ENCODE measurements around the gene UNC13A. TPM values are rescaled to one million over a fixed set of nuclear protein-coding genes. Genes with fewer than 3 reads are reported as not detected.

The UNC13A gene
- total RNA-seq, 1 donor from 2014 or later: 0.41 TPM

- no peak for DNase-seq
- no peaks in the 10 kb centered on the region for H3K27me3 ChIP-seq
- H3K27ac ChIP-seq: no peak overlapping the region
- peaks cover under 1% of the 10 kb centered on the region for H3K4me1 ChIP-seq
- ATAC-seq: no peak
- H3K9me3 ChIP-seq: no peaks in the 10 kb centered on the region
- no peak overlapping the region for H3K4me3 ChIP-seq
- no peak for TF ChIP-seq CTCF (IDR thresholded peaks at IDR 0.05)
- peaks cover 95% of the 10 kb centered on the region for H3K36me3 ChIP-seq
- intact Hi-C loops (cut with DNase I): no loop called here
These were observed 39.7 kb upstream of the UNC13A start for GRCh38 chr19:17727843-17728242.

- no peak for TF ChIP-seq CTCF (IDR thresholded peaks at IDR 0.05)
- Histone ChIP-seq H3K27ac (no peak overlapping the region), H3K27me3 (no peaks in the 10 kb centered on the region), H3K4me1 (peaks cover 7% of the 10 kb centered on the region), H3K9me3 (no peaks in the 10 kb centered on the region), H3K4me3 (no peak overlapping the region), H3K36me3 (peaks cover 90% of the 10 kb centered on the region)
- intact Hi-C loops (cut with DNase I): no loop called here
- DNase-seq: no peak
- peak; percentile 13 for ATAC-seq
These were observed 39.0 kb upstream of the UNC13A start for GRCh38 chr19:17726964-17727773.

GRCh38 chr19:17726136-17726741, 38.1 kb upstream of the UNC13A start:
- H3K36me3 ChIP-seq: peaks cover 81% of the 10 kb centered on the region
- H3K27me3 ChIP-seq: no peaks in the 10 kb centered on the region
- no peak overlapping the region for H3K4me3 ChIP-seq
- DNase-seq: no peak
- no peak for ATAC-seq
- no peak overlapping the region for H3K27ac ChIP-seq
- H3K4me1 ChIP-seq: peaks cover 16% of the 10 kb centered on the region
- no peak for TF ChIP-seq CTCF (IDR thresholded peaks at IDR 0.05)
- intact Hi-C loops (cut with DNase I): no loop called here
- H3K9me3 ChIP-seq: no peaks in the 10 kb centered on the region

- intact Hi-C loops (cut with DNase I): no loop called here
- Histone ChIP-seq H3K9me3 (no peaks in the 10 kb centered on the region), H3K36me3 (peaks cover 74% of the 10 kb centered on the region), H3K4me3 (no peak overlapping the region), H3K27ac (no peak overlapping the region), H3K27me3 (no peaks in the 10 kb centered on the region), H3K4me1 (peaks cover 23% of the 10 kb centered on the region)
- DNase-seq (no peak), ATAC-seq (no peak)
- peak; percentile 17 for TF ChIP-seq CTCF (IDR thresholded peaks at IDR 0.05)
These were observed 37.4 kb upstream of the UNC13A start for GRCh38 chr19:17725422-17726078.

- Histone ChIP-seq H3K27me3 (no peaks in the 10 kb centered on the region), H3K4me1 (peaks cover 29% of the 10 kb centered on the region), H3K27ac (no peak overlapping the region), H3K9me3 (no peaks in the 10 kb centered on the region), H3K36me3 (peaks cover 65% of the 10 kb centered on the region), H3K4me3 (no peak overlapping the region)
- no peak for TF ChIP-seq CTCF (IDR thresholded peaks at IDR 0.05)
- intact Hi-C loops (cut with DNase I): no loop called here
- ATAC-seq (no peak), DNase-seq (no peak)
These were observed 36.5 kb upstream of the UNC13A start for GRCh38 chr19:17724655-17725054.

All from upper lobe of right lung (tissue), 1 donor.